ENCODE results near the gene NPHS1. TPM values are rescaled to one million over a fixed set of nuclear protein-coding genes. Genes with fewer than 3 reads are reported as not detected.
"Not testable (repeated sequence)": the region's sequence is repeated elsewhere in the genome, so short reads cannot be mapped to it uniquely, and the experiment has no call there.

Gene NPHS1
- total RNA-seq (2012; rRNA removed), result not detected in 2 replicates

GRCh38 chr19:35852029-35852780, at the start of gene NPHS1:
Gene NPHS1, minus strand, starts transcription at chr19:35852504. Its CDS starts 667 bp downstream, at chr19:35851837.
- Histone ChIP-seq H3K4me2 (ENCODE audit: low read length) (no peak within 1 kb of the TSS), H3K9me3 (replicated peaks; ENCODE audit: low read length) (no peaks in the 10 kb centered on the region), H3K27me3 (ENCODE audit: control insufficient read depth, insufficient read depth, low read length) (peaks cover 80% of the 10 kb centered on the region), H3K9ac (ENCODE audit: low read depth, low read length) (no peak within 1 kb of the TSS), H3K4me1 (ENCODE audit: control insufficient read depth, insufficient read depth, low read length) (peaks cover 3% of the 10 kb centered on the region), H3K4me3 (ENCODE audit: low read length) (no peak within 1 kb of the TSS), H3K36me3 (ENCODE audit: insufficient read depth, low read length) (no peaks in the 10 kb centered on the region)

DNA sequence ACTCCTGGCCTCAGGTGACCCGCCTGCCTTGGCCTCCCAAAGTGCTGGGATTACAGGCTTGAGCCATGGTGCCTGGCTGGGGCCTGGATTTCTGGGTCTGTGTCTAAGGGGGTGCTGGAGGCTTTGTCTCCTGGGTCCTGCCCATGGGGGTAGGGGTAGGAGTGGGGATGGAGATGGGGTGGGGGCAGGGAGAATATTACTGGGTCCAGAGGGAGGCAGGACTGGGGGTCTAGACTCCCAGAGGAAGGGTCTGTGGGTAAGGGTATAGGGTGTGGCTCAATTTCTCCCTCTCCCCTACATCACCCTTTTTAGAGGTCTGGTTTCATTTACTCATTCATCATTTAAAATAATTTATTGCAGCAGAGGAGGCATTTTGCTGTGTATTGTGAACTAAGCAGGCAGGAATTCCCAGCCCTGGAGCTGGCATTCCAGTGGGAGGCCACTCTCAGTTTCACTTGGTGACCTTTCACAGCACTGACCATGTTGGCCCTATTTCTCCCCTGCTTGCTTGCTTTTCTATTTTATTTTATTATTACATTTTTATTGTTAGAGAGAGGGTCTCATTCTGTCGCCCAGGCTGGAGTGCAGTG, 48.8 kb upstream of the NPHS1 start:
- Histone ChIP-seq H3K4me1 (ENCODE audit: control insufficient read depth, insufficient read depth, low read length) (peaks cover 50% of the 10 kb centered on the region), H3K9me3 (replicated peaks; ENCODE audit: low read length) (no peaks in the 10 kb centered on the region), H3K9ac (ENCODE audit: low read depth, low read length) (peak overlapping the region; percentile 90), H3K36me3 (ENCODE audit: insufficient read depth, low read length) (peaks cover 12% of the 10 kb centered on the region), H3K4me2 (ENCODE audit: low read length) (peak overlapping the region; percentile 99), H3K4me3 (ENCODE audit: low read length) (peak overlapping the region; percentile 93), H3K27me3 (ENCODE audit: control insufficient read depth, insufficient read depth, low read length) (no peaks in the 10 kb centered on the region)

- H3K4me2 ChIP-seq (ENCODE audit: low read length), result peak overlapping the region; percentile 99
- peak overlapping the region; percentile 93 for H3K4me3 ChIP-seq (ENCODE audit: low read length)
- H3K27me3 ChIP-seq (ENCODE audit: control insufficient read depth, insufficient read depth, low read length), result no peaks in the 10 kb centered on the region
- H3K9me3 ChIP-seq (replicated peaks; ENCODE audit: low read length), result no peaks in the 10 kb centered on the region
- peaks cover 45% of the 10 kb centered on the region for H3K4me1 ChIP-seq (ENCODE audit: control insufficient read depth, insufficient read depth, low read length)
- peak overlapping the region; percentile 90 for H3K9ac ChIP-seq (ENCODE audit: low read depth, low read length)
- H3K36me3 ChIP-seq (ENCODE audit: insufficient read depth, low read length), result peaks cover 17% of the 10 kb centered on the region
These were observed 47.4 kb upstream of the NPHS1 start for GRCh38 chr19:35899547-35900214.

DNA sequence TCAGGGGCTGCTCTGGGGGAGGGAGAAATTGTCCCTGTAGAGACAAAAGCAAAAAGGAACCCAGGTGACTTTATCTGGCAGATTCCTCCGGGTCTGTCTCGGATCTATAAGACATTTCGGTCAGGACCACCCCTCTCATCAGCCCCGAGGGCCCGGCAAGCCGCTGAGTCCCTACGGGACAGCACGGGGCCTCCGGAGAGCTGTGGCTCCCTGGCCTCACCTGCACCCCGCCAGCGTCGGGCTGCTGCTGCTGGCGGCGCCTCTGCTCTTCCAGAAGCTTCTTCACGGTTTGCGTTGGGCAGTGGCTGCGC, 46.1 kb upstream of the NPHS1 start:
- no peaks in the 10 kb centered on the region for H3K9me3 ChIP-seq (replicated peaks; ENCODE audit: low read length)
- peak overlapping the region; percentile 90 for H3K9ac ChIP-seq (ENCODE audit: low read depth, low read length)
- H3K4me3 ChIP-seq (ENCODE audit: low read length), result peak overlapping the region; percentile 93
- H3K27me3 ChIP-seq (ENCODE audit: control insufficient read depth, insufficient read depth, low read length), result no peaks in the 10 kb centered on the region
- H3K4me1 ChIP-seq (ENCODE audit: control insufficient read depth, insufficient read depth, low read length), result peaks cover 38% of the 10 kb centered on the region
- H3K36me3 ChIP-seq (ENCODE audit: insufficient read depth, low read length), result peaks cover 22% of the 10 kb centered on the region
- H3K4me2 ChIP-seq (ENCODE audit: low read length), result peak overlapping the region; percentile 99

GRCh38 chr19:35897706-35898451, 45.6 kb upstream of the NPHS1 start:
- H3K4me1 ChIP-seq (ENCODE audit: control insufficient read depth, insufficient read depth, low read length), result peaks cover 33% of the 10 kb centered on the region
- H3K9ac ChIP-seq (ENCODE audit: low read depth, low read length), result peak overlapping the region; percentile 90

DNA sequence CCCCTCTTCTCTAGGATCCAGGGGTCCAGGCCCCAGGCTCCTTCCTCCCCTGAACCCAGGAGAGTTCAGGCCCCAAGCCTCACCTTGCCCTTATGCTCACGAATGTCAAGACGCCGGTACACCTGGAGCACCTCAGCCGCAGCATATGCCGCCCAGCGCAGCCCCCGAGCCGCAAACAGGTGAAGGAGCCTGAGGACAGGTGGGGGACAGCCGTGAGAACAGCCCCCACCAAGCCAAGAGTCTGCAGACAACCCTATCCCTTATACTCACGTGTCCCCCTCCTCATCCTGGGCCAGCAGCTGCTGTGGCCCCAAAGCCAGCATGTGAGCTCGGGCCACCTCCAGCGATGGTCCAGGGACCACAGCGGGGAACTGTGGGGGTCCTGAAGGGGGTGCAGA, 44.3 kb upstream of the NPHS1 start:
- Histone ChIP-seq H3K4me1 (ENCODE audit: control insufficient read depth, insufficient read depth, low read length) (peaks cover 20% of the 10 kb centered on the region), H3K4me2 (ENCODE audit: low read length) (no peak overlapping the region), H3K4me3 (ENCODE audit: low read length) (no peak overlapping the region), H3K27me3 (ENCODE audit: control insufficient read depth, insufficient read depth, low read length) (no peaks in the 10 kb centered on the region), H3K9ac (ENCODE audit: low read depth, low read length) (no peak overlapping the region), H3K9me3 (replicated peaks; ENCODE audit: low read length) (no peaks in the 10 kb centered on the region), H3K36me3 (ENCODE audit: insufficient read depth, low read length) (peaks cover 31% of the 10 kb centered on the region)

More at GRCh38 chr19:35897706-35898451, 45.6 kb upstream of the NPHS1 start:
- H3K27me3 ChIP-seq (ENCODE audit: control insufficient read depth, insufficient read depth, low read length), result no peaks in the 10 kb centered on the region
- H3K4me3 ChIP-seq (ENCODE audit: low read length), result peak overlapping the region; percentile 93
- no peaks in the 10 kb centered on the region for H3K9me3 ChIP-seq (replicated peaks; ENCODE audit: low read length)
- peaks cover 26% of the 10 kb centered on the region for H3K36me3 ChIP-seq (ENCODE audit: insufficient read depth, low read length)
- peak overlapping the region; percentile 99 for H3K4me2 ChIP-seq (ENCODE audit: low read length)

DNA sequence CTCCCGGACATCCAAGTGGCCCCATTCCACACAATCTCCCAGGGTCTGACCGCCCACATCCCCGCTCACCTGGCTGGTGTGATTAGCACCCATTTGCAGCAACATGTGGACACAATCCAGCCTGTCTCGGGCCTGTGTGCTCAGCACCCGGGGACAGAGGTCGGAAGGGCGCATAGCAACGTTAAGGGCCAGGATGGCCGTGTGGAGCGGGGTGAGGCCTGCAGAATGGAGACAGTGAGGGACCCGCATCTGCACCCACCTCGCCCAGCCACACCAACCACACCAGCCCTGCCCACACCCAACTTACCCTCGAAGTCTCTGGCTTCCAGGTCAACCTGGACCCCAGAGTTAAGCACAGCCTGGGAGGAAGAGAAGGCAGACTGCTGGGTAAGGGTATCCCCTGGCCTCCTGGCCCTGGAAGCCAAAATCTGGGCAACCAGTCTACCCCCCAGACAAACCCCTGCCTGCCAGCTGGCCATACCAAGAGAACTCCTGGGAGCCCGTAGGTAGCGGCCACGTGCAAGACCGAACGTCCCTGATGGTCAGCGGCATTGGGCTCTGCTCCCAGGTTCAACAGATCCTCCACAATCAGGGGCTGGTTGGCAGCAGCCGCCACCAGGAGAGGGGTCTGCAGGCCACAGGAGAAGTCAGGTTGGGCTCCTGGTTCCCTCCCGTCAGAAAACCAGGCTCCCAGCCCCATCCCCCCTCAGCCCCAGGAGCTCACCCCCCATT, 43.8 kb upstream of the NPHS1 start:
- no peak overlapping the region for H3K4me2 ChIP-seq (ENCODE audit: low read length)
- peaks cover 33% of the 10 kb centered on the region for H3K36me3 ChIP-seq (ENCODE audit: insufficient read depth, low read length)
- H3K9me3 ChIP-seq (replicated peaks; ENCODE audit: low read length), result no peaks in the 10 kb centered on the region
- no peak overlapping the region for H3K4me3 ChIP-seq (ENCODE audit: low read length)
- H3K27me3 ChIP-seq (ENCODE audit: control insufficient read depth, insufficient read depth, low read length), result no peaks in the 10 kb centered on the region
- no peak overlapping the region for H3K9ac ChIP-seq (ENCODE audit: low read depth, low read length)
- peaks cover 15% of the 10 kb centered on the region for H3K4me1 ChIP-seq (ENCODE audit: control insufficient read depth, insufficient read depth, low read length)

DNA sequence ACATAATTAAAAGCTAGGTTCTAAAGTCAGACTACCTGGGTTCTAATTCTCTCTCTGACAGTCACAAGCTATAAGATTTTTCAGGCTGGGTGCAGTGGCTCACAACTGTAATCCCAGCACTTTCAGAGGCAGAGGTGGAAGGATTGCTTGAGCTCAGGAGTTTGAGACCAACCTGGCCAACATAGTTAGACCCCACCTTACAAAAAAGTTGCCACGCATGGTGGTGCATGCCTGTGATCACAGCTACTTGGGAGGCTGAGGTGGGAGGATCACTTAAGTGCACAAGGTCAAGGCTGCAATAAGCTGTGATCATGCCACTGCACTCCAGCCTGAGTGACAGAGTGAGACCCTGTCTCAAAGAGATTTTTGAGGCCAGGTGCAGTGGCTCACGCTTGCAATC, 42.0 kb upstream of the NPHS1 start:
- Histone ChIP-seq H3K36me3 (ENCODE audit: insufficient read depth, low read length) (peaks cover 41% of the 10 kb centered on the region), H3K4me2 (ENCODE audit: low read length) (no peak overlapping the region), H3K27me3 (ENCODE audit: control insufficient read depth, insufficient read depth, low read length) (no peaks in the 10 kb centered on the region), H3K4me1 (ENCODE audit: control insufficient read depth, insufficient read depth, low read length) (peaks cover 9% of the 10 kb centered on the region), H3K9ac (ENCODE audit: low read depth, low read length) (no peak overlapping the region), H3K4me3 (ENCODE audit: low read length) (no peak overlapping the region), H3K9me3 (replicated peaks; ENCODE audit: low read length) (no peaks in the 10 kb centered on the region)

DNA sequence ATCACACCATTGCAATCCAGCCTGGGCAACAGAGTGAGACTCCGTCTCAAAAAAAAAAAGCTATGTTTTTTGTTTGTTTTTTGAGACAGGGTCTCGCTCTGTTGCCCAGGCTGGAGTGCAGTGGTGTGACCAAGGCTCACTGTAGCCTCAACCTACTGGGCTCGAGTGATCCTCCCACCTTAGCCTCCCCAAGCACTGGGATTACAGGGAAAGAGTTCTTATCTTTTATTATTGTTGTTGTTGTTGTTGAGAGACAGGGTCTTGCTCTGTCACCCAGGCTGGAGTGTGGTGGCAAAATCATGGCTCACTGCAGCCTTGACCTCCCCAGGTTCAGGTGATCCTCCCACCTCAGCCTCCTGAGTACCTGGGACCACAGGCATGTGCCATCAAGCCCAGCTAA, 39.5 kb upstream of the NPHS1 start:
- H3K4me3 ChIP-seq (ENCODE audit: low read length); H3K4me2 ChIP-seq (ENCODE audit: low read length); H3K9ac ChIP-seq (ENCODE audit: low read depth, low read length); H3K9me3 ChIP-seq (replicated peaks; ENCODE audit: low read length); H3K4me1 ChIP-seq (ENCODE audit: control insufficient read depth, insufficient read depth, low read length); H3K27me3 ChIP-seq (ENCODE audit: control insufficient read depth, insufficient read depth, low read length): not testable (repeated sequence)
- peaks cover 55% of the 10 kb centered on the region for H3K36me3 ChIP-seq (ENCODE audit: insufficient read depth, low read length)

- Histone ChIP-seq H3K4me3 (ENCODE audit: low read length) (no peak overlapping the region), H3K4me1 (ENCODE audit: control insufficient read depth, insufficient read depth, low read length) (no peaks in the 10 kb centered on the region), H3K9ac (ENCODE audit: low read depth, low read length) (no peak overlapping the region), H3K27me3 (ENCODE audit: control insufficient read depth, insufficient read depth, low read length) (no peaks in the 10 kb centered on the region), H3K36me3 (ENCODE audit: insufficient read depth, low read length) (peaks cover 46% of the 10 kb centered on the region), H3K9me3 (replicated peaks; ENCODE audit: low read length) (no peaks in the 10 kb centered on the region), H3K4me2 (ENCODE audit: low read length) (no peak overlapping the region)
These were observed 37.9 kb upstream of the NPHS1 start for GRCh38 chr19:35890113-35890650.
